Fibroblast of skin of back (primary cell): Measurements from ENCODE around the gene NPIPB2.
A peak's percentile ranks its signal among the peaks of the same experiment; 100 is the strongest.

Experiments
- DNase-seq: peaks from one replicate; pipeline ENCODE4 v3.0.0-alpha.2; 2013

Gene NPIPB2

DNA sequence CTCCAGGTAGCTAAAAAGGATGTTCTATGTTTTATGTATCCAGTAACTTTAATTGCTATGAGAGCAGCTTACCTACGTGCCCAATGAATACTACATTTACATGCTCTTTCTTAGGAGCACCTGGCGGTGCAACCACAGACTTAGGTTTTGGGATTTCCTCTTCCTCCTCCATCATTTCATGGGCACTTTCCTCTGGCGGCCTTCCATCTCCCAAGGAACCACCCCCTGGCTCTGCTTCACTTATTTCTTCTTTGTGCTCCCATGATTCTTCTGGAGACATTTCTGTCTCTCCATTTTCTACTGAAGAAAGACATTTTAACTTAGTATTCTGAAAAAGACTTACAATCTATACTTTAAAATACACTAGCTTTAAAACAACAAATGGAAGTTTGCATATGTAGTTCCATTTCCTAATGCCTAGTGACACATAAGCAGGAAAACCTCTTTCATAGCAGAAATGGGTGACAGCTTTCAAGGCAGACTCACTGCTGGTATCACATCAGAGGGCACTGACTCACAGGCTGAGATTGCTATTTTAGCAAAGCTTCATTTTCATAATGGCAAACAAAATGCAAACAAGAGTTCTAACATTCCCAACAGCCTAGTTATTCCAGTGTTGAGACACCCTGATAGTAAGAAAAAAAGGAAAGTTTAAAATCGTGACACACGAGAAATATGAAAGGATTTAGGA lies 45.2 kb downstream of the NPIPB2 start:
- peak; percentile 87 for DNase-seq

DNA sequence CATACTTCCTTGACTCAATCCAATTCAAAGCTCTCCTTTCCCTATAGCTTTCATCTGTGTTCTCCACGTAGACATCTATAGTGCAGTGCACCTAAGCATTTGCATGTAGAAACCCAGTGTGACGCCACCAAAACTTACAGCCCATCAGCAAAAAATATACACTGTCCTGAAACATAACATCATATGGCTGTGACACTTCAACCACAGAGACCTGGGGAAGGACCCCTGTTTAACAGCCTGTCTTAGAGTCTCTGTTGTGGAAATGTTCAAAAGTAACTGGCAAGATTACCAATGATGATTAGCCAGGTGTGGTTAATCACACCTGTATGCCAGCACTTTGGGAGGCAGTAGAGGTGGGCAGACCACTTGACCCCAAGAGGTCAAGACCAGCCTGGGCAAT lies 48.3 kb downstream of the NPIPB2 start:
- DNase-seq: no peak

DNA sequence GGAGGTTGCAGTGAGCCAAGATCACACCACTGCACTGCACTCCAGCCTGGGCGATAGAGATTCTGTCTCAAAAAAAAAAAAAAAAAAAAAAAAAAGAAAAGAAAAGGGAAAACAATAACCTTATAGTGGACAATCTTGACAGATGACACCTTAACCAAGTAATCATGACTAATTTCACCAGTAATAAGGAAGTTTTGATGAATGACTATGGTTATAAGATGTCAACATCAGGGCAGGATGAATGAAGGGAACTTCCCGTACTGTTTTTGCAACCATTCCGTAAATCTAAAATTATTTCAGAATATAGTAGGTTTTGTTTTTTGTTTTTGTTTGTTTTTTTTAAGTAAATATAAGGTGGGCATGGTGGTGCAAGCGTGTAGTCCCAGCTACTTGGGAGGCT lies 49.1 kb downstream of the NPIPB2 start:
- no peak for DNase-seq

DNA sequence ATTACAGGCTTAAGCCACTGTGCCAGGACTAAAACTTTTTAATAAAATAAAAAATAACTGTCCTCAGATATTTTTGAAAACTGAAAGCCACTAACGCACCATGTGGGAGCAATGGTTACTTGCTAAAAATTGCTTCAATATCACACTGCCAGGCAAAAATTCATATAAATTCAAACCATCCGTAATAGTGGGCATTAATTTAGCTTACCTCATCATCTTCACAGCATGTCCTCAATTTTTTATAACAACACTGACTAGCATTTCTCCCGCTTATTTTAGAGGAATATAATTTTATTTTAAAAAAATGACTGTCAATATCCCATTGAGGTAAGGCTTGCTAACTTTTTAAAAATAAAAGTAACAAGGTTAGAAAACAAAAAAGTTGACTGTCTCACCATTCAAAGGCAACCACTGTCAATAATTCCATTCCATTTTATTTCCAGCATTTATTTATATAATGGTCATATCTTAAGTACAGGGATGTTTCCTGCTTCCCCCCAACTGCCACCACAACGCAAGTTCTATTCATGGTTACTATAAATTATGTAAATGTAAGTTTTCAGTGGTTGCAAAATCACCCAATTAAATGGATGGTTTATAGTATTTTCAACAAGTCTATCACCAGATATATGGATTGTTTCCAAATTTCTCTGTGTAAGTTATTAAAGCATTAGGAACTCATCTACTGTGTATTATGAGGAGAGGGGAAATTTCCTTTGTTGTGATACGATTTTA lies 51.4 kb downstream of the NPIPB2 start:
- no peak for DNase-seq

DNA sequence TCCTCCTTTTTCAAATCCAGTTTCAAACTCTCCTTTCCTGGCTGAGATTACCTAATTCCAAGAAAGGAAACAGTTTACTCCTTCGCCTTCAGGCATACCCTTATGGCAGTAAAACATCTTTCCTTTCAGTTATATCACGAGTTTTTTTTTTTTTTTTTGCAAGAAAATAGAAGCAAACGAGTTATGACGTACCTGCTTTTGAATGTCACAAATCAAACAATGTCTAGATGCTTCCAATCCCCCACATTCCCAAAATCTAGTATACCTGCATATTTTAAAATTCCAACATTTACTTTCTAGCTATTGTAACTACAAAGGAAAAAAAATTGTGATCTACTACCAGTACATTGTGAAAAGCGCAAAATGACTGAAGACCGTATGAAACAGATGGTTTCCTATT lies 55.0 kb downstream of the NPIPB2 start:
- DNase-seq: no peak

DNA sequence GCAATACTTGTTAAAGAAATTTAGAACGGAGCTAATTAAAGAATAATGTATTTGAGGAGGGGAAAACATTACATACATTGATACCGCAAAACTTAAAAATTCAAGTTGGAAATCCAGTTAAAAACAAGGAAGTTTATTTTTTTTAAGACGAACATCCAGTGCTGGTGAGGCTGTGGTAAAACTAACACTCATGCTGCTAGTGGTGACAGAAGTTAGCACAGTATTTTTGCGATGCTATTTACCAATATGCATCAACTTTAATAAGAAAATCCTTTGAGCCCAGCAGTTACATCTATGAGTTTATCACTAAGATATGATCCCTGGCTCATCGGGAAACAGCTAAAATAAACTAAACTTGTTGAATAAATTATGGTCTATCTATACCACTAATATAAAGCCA lies 57.8 kb downstream of the NPIPB2 start:
- no peak for DNase-seq

DNA sequence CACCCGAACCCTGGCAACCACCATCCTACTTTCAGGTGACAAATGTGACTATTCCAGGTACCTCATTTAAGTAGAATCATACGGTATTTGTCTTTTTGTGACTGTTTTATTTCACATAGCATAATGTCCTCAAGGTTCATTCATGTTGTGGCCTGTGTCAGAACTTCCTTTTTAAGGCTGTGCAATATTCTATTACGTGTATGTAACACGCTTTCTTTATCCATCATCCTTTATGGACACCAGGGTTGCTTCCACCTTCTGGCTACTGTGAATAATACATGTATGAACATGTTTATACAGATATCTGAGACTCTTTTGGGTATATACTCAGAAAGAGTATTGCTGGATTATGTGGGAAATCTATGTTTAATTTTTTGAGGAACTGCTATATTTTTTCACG lies 61.8 kb downstream of the NPIPB2 start:
- no peak for DNase-seq

DNA sequence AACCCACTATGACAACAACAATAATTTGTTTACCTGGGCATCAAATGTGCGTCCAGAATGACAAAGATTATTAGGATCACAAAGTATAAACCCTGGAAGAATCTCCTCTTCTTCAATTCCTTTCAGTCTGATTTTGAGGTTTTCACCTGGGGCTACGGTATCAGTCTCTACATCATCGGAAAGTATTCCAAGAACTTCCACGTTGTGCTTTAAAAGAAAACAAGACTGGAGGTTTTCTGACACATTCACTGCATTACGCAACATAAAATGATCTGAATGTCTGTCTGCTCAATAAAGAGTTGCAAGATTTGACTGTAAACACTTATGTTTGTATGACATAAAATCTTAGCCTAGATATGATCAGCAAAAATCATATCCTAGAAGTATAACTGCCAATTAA lies 64.5 kb downstream of the NPIPB2 start:
- DNase-seq: no peak
